Measurements from ENCODE around the gene METTL18.
A peak's percentile ranks its signal among the peaks of the same experiment; 100 is the strongest.
"Not testable (repeated sequence)": the region's sequence is repeated elsewhere in the genome, so short reads cannot be mapped to it uniquely, and the experiment has no call there.

METTL18 gene

GRCh38 chr1:169794530-169795416, at the start of gene METTL18:
Gene METTL18 (minus strand): TSS chr1:169794907. CDS start chr1:169793695, 1,212 bp downstream.
- DNase-seq (ENCODE audit: low read depth in 1 of 2, low spot score in 1 of 2), result peak; percentile 76 to 83

DNA sequence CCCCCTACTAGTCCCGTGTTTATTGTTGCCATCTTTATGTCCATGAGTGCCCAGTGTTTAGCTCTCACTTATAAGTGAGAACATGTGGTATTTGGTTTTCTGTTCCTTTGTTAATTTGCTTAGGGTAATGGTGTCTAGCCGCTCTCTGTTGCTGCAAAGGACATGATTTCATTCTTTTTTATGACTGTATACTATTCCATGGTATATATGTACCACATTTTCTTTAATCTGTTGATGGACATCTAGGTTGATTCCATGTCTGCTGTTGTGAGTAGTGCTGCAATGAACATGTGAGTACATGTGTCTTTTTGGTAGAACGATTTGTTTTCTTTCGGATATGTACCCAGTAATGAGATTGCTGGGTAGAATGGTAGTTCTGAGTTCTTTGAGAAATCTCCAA, 44.2 kb upstream of the METTL18 start:
- DNase-seq (ENCODE audit: low read depth in 1 of 2, low spot score in 1 of 2), result no peak

DNA sequence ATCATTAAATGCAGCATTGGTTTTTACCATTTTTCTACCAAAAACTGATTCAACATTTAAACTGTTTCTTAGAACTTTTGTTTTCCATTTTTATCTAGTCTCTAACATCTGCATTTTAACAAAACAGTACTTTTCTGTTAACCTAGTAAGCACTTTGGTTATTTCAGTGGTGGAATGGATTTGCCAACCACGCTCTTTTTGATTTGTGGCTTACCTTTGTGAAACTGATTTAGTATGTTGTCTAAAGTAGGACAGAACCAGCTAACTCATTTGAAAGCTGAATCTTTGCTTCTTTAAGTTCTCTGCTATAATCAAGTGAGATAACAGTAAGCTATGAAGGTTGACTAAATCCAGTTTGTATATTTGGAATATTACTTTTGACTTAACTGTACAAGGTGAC, 41.5 kb upstream of the METTL18 start:
- DNase-seq (ENCODE audit: low read depth in 1 of 2, low spot score in 1 of 2), result no peak

DNA sequence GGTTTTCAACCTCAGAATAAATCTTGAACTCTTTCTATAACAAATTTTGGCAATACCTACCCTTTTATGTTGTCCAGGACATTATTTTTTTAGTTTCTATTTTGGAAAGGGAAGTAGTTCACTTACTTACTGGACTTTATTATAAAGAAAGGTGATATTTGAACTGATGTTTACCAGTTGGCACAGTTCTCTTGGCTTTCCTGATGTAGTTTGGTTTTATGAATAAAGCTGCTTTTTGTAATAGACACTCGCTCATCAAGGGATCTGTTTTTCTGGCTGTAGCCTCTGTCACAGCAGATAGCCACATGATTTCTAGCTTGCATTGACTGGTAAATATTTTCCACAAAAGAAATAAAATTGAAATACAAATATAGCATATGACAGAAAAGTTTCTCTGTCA, 40.9 kb upstream of the METTL18 start:
- no peak for DNase-seq (ENCODE audit: low read depth in 1 of 2, low spot score in 1 of 2)

GRCh38 chr1:169834869-169835268, 40.2 kb upstream of the METTL18 start:
- no peak for DNase-seq (ENCODE audit: low read depth in 1 of 2, low spot score in 1 of 2)

DNA sequence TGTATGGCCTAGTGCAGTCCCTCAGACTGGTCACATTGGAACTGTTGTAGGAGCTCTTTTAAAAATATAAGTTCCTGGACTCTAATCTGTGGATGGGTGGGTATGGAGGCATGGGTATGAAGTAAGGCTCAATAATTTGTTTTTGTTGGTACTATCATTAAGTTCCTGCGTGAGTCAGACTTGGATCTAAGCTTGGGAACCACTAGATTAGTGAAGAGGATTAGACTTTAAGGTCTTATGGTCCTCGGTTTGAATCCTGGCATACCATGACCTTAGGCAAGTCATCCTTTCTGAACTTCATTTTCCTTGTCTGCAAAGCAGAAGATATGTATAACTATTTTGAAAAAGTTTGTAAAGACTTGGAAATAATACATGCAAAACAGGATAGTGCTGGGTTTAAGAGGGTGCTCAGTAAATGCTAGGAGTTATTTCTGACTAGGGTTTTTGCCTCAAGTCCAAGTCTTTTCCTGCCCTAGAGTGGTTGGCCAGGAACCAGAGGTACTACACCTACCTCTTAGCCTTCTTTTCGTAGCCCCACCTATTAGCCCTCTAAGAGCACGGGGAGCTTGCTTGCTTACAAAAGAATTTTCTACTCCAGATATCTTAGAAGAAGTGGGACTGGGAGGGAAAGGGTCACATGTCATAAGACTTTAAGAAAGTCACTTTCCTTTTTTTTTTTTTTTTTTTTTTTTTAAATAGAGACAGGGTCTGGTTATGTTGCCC, 38.6 kb upstream of the METTL18 start:
- DNase-seq (ENCODE audit: low read depth in 1 of 2, low spot score in 1 of 2), result no peak

DNA sequence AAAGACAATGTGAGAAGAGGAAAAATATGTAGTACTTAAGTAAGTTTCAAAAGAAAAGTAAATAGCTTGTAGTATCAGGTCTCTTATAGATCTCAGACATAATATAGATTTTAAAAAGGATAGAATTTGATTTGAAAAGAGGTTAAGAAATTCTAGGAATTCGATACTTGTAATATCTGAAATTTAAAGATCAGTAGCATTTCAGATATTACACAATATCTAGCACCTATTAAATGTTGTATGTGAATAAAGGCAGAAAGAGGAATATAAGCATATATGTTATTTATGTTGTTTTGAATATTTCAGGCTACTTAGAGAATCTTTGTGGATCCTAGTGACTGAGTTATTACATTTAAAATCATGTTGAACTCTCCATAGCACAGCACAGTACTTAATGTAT, 35.0 kb upstream of the METTL18 start:
- no peak for DNase-seq (ENCODE audit: low read depth in 1 of 2, low spot score in 1 of 2)

DNA sequence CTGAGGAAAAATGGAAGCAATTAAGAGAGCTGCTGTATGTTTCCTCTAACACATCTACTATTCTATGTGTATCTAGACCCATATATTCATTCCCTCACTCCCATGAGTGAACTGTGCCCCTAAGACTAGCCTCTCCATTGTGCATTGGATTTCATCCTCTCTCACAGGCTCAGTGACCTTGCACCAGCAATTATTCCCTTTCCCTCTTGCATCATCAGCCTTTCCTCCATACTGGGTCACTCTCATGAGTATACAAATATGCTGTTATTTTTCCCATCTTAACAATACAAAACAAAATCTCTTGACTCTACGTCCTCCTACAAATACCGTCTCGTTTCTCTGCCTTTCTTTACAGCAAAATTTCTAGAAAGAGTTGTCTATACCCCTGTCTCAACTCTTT, 29.4 kb upstream of the METTL18 start:
- no peak for DNase-seq (ENCODE audit: low read depth in 1 of 2, low spot score in 1 of 2)

GRCh38 chr1:169821500-169821899, 26.8 kb upstream of the METTL18 start:
- DNase-seq (ENCODE audit: low read depth in 1 of 2, low spot score in 1 of 2), result no peak

- DNase-seq (ENCODE audit: low read depth in 1 of 2, low spot score in 1 of 2), result no peak
Observed at GRCh38 chr1:169816617-169817016, 21.9 kb upstream of the METTL18 start.

DNA sequence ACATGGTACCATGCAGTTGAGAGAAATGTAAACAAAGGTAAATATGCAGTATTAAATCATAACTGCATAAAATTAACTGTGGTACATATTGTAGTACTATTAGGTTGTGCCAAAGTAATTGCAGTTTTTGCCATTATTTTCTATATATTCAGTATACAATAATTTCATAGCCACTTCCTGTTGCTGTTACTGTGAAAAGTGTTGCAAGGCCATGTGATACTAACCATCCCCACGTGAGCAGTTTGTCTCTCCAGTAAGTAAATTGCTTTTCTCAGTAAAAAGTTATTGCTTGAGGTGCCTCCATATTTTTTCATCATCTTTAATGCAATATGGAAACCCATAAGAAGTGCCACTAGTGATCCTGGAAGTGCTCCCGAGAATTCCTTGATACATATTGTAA, 19.6 kb upstream of the METTL18 start:
- no peak for DNase-seq (ENCODE audit: low read depth in 1 of 2, low spot score in 1 of 2)

DNA sequence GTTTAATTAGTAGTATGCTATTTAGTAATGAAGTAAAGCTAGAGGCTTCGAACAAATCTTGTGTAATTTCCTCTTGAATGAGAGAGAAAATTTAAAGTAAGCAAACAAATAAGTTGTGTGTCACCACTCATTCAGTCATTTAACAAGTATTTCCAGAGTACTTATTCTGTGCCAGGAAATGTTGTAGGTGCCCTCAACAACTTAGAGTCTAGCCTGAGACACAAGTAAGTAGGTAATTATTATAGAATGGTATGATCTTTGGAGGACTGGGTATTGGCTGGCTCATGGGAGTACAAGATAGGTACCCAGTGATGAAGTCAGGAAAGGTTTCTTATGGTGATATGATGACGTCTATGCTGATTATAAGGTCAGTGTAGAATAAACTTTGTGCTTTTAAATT, 17.4 kb upstream of the METTL18 start:
- no peak for DNase-seq (ENCODE audit: low read depth in 1 of 2, low spot score in 1 of 2)

DNA sequence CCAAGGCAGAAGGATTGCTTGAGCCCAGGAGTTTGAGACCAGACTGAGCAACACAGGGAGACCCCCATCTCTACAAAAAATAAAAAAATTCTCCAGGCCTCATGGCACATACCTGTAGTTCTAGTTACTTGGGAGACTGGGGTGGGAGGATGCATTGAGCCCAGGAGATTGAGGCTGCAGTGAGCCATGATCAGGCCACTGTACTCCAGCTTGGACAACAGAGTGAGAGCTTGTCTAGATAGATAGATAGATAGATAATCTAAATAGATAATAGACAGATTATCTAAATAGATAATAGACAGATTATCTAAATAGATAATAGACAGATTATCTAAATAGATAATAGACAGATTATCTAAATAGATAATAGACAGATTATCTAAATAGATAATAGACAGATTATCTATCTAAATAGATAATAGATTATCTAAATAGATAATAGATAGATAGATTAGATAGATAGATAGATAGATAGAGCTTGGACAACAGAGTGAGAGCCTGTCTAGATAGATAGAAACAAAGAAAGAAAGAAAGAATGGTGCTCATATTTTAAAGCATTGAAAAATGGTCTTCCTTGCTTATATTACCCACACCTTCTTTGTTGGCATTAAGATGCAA, 16.8 kb upstream of the METTL18 start:
- not testable (repeated sequence) for DNase-seq (ENCODE audit: low read depth in 1 of 2, low spot score in 1 of 2)

GRCh38 chr1:169809370-169810095, 14.8 kb upstream of the METTL18 start:
- DNase-seq (ENCODE audit: low read depth in 1 of 2, low spot score in 1 of 2), result no peak

- no peak for DNase-seq (ENCODE audit: low read depth in 1 of 2, low spot score in 1 of 2)
Observed at GRCh38 chr1:169804941-169805340, 10.2 kb upstream of the METTL18 start.

DNA sequence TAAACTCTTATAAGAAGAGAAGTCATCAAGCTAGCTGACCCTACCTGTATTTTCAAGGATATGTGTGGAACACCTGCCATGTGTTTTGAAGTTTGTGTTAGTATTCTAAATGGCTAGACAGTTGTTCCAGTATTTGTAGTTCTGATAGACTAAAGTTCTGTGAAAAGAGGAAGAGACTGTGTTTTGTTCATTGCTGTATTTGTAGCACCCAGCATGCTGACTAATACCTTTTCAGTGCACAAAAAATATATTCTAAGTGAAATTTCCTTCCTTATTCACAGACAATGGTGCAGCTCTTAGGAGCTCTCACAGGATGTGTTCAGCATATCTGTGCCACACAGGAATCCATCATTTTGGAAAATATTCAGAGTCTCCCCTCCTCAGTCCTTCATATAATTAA, 8.2 kb upstream of the METTL18 start:
- no peak for DNase-seq (ENCODE audit: low read depth in 1 of 2, low spot score in 1 of 2)

GRCh38 chr1:169797281-169797680, 2.6 kb upstream of the METTL18 start:
- DNase-seq (ENCODE audit: low read depth in 1 of 2, low spot score in 1 of 2), result no peak

DNA sequence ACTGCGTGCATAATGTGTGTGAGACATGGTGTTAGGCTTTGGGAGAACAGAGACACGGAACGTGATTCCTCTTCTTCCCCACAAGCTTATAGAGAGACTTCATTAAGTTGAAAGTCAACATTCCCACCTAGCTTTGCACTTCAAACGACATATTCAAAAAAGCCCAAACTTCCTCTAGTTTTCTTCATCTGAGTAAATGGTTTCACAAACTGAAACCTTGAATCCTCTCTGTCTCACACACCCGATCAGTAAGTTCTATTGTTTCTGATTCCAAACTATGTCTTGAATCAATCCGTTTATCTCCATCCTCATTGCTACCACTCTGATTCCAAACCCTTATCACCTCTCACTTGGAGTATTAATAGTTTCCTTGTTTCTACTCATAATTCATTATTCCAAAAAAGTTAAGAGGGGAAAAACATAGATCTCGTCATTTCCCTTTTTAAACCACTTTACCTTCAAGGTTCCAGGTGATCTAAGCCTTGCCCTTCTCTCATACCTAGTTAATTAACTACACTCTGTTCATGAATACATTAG, 1.6 kb upstream of the METTL18 start:
- no peak for DNase-seq (ENCODE audit: low read depth in 1 of 2, low spot score in 1 of 2)

DNA sequence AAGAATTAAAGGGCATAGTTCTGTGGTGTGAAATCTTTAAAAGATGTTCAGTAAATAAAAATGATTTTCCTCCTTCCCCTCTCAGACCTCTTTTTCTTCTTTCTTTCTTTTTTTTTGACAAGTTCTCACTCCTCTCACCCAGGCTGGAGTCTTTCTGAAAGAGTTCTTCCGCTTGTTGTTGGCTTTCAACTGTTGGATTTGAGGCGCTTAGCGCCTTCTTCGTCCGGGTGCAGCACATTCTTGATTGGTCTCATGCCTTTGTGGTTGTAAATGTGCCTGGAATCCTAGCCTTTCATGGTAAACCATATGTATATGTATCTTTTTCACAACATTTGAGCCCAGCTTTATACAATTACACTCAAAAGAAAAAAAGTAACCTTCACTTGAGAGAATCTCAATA, 980 bp upstream of the METTL18 start:
- DNase-seq (ENCODE audit: low read depth in 1 of 2, low spot score in 1 of 2), result no peak

- no peak for DNase-seq (ENCODE audit: low read depth in 1 of 2, low spot score in 1 of 2)
Observed at GRCh38 chr1:169793730-169794129, 977 bp downstream of the METTL18 start.

- no peak for DNase-seq (ENCODE audit: low read depth in 1 of 2, low spot score in 1 of 2)
Observed at GRCh38 chr1:169788402-169788801, 6.3 kb downstream of the METTL18 start.
